GM19240 (cell line): ENCODE data around the gene TSC22D1.
"Not testable (repeated sequence)": the region's sequence is repeated elsewhere in the genome, so short reads cannot be mapped to it uniquely, and the experiment has no call there.

Source experiments
- DNase-seq: peaks from one replicate; pipeline ENCODE4 v3.0.0; 2011; ENCODE audit warnings: low spot score; ENCODE audit not compliant: insufficient read length

The TSC22D1 gene

GRCh38 chr13:44573790-44574465 is 2.2 kb downstream of the TSC22D1 start:
- DNase-seq: peak; percentile 1

GRCh38 chr13:44573071-44573470 is 3.1 kb downstream of the TSC22D1 start:
- DNase-seq: no peak

- DNase-seq: no peak
Observed at GRCh38 chr13:44566601-44567000, 9.5 kb downstream of the TSC22D1 start.

- DNase-seq: no peak
Observed at GRCh38 chr13:44565881-44566280, 10.2 kb downstream of the TSC22D1 start.

- DNase-seq: no peak
Observed at GRCh38 chr13:44564936-44565335, 11.2 kb downstream of the TSC22D1 start.

GRCh38 chr13:44562853-44563252 is 13.3 kb downstream of the TSC22D1 start:
- DNase-seq: not testable (repeated sequence)

GRCh38 chr13:44561351-44561750 is 14.8 kb downstream of the TSC22D1 start:
- DNase-seq: no peak

- no peak for DNase-seq
Observed at GRCh38 chr13:44557986-44558385, 18.1 kb downstream of the TSC22D1 start.

GRCh38 chr13:44555207-44555606 is 20.9 kb downstream of the TSC22D1 start:
- no peak for DNase-seq

GRCh38 chr13:44549476-44549875 is 26.7 kb downstream of the TSC22D1 start:
- no peak for DNase-seq

- DNase-seq: no peak
Observed at GRCh38 chr13:44546164-44546563, 30.0 kb downstream of the TSC22D1 start.

- no peak for DNase-seq
Observed at GRCh38 chr13:44543369-44543768, 32.8 kb downstream of the TSC22D1 start.

GRCh38 chr13:44542361-44542760 is 33.8 kb downstream of the TSC22D1 start:
- DNase-seq: no peak

- no peak for DNase-seq
Observed at GRCh38 chr13:44541601-44542000, 34.5 kb downstream of the TSC22D1 start.

- DNase-seq: no peak
Observed at GRCh38 chr13:44540761-44541434, 35.2 kb downstream of the TSC22D1 start.

GRCh38 chr13:44537248-44537647 is 38.9 kb downstream of the TSC22D1 start:
- no peak for DNase-seq

- no peak for DNase-seq
Observed at GRCh38 chr13:44523146-44524015, 52.7 kb downstream of the TSC22D1 start.

- no peak for DNase-seq
Observed at GRCh38 chr13:44519642-44520041, 56.5 kb downstream of the TSC22D1 start.

- no peak for DNase-seq
Observed at GRCh38 chr13:44516771-44517170, 59.4 kb downstream of the TSC22D1 start.

- DNase-seq: no peak
Observed at GRCh38 chr13:44514278-44514677, 61.9 kb downstream of the TSC22D1 start.

GRCh38 chr13:44509853-44510252 is 66.3 kb downstream of the TSC22D1 start:
- DNase-seq: not testable (repeated sequence)

- DNase-seq: no peak
Observed at GRCh38 chr13:44508562-44509077, 67.5 kb downstream of the TSC22D1 start.
